ENCODE data around the gene OSCP1.

OSCP1 gene

GRCh38 chr1:36387141-36387949 lies 62.9 kb downstream of the OSCP1 start:
- H4K20me1 ChIP-seq (ENCODE audit: insufficient read depth, low read length, poor library complexity, severe bottlenecking): peaks cover 4% of the 10 kb centered on the region
- 0 out of 2 replicates have a peak overlapping the region, but pooled peaks have one; percentile 50 for H2AFZ ChIP-seq (ENCODE audit: low read length)
- H3K9me3 ChIP-seq (ENCODE audit: insufficient read depth, low read depth, low read length): no peaks in the 10 kb centered on the region
- no peaks in the 10 kb centered on the region; the same call in 1 of the 2 replicates for H3K36me3 ChIP-seq (ENCODE audit: insufficient read depth, low read length)
- TF ChIP-seq CTCF (conservative IDR thresholded peaks at IDR 0.05; ENCODE audit: low read length) (no peak), EZH2phosphoT487 (IDR thresholded peaks at IDR 0.05; ENCODE audit: borderline replicate concordance) (no peak)
- H3K4me2 ChIP-seq (ENCODE audit: low read depth, low read length, poor library complexity, severe bottlenecking): peak overlapping the region; percentile 97
- no peaks in the 10 kb centered on the region for H3K27me3 ChIP-seq (ENCODE audit: insufficient read depth, low read length, poor library complexity, severe bottlenecking)
- peaks cover 3% of the 10 kb centered on the region; the same call in 1 of the 2 replicates for H3F3A ChIP-seq (ENCODE audit: low read depth)
- H3K9ac ChIP-seq (ENCODE audit: low read depth, low read length, poor library complexity, severe bottlenecking): peak overlapping the region; percentile 66
- H3K4me1 ChIP-seq (ENCODE audit: insufficient read depth, low read length, poor library complexity, severe bottlenecking): peaks cover 26% of the 10 kb centered on the region
- peak overlapping the region; percentile 87 for H3K4me3 ChIP-seq (ENCODE audit: low read length, poor library complexity, severe bottlenecking)
- H3K79me2 ChIP-seq (ENCODE audit: insufficient read depth, low read length): peaks cover 30% of the 10 kb centered on the region
- H3K9me2 ChIP-seq (replicated peaks; ENCODE audit: low read depth, low read length): no peaks in the 10 kb centered on the region

GRCh38 chr1:36386265-36387140 lies 63.7 kb downstream of the OSCP1 start:
- Histone ChIP-seq H2AFZ (ENCODE audit: low read length) (peak overlapping the region; percentile 87), H3K36me3 (ENCODE audit: insufficient read depth, low read length) (no peaks in the 10 kb centered on the region; the same call in 1 of the 2 replicates), H3F3A (ENCODE audit: low read depth) (peaks cover 3% of the 10 kb centered on the region; the same call in 1 of the 2 replicates), H3K4me2 (ENCODE audit: low read depth, low read length, poor library complexity, severe bottlenecking) (peak overlapping the region; percentile 97), H3K27me3 (ENCODE audit: insufficient read depth, low read length, poor library complexity, severe bottlenecking) (no peaks in the 10 kb centered on the region), H3K9ac (ENCODE audit: low read depth, low read length, poor library complexity, severe bottlenecking) (peak overlapping the region; percentile 66), H3K4me3 (ENCODE audit: low read length, poor library complexity, severe bottlenecking) (peak overlapping the region; percentile 87), H4K20me1 (ENCODE audit: insufficient read depth, low read length, poor library complexity, severe bottlenecking) (peaks cover 4% of the 10 kb centered on the region), H3K9me3 (ENCODE audit: insufficient read depth, low read depth, low read length) (no peaks in the 10 kb centered on the region), H3K9me2 (replicated peaks; ENCODE audit: low read depth, low read length) (no peaks in the 10 kb centered on the region), H3K4me1 (ENCODE audit: insufficient read depth, low read length, poor library complexity, severe bottlenecking) (peaks cover 33% of the 10 kb centered on the region), H3K79me2 (ENCODE audit: insufficient read depth, low read length) (peaks cover 39% of the 10 kb centered on the region)
- TF ChIP-seq CTCF (conservative IDR thresholded peaks at IDR 0.05; ENCODE audit: low read length): no peak
- TF ChIP-seq EZH2phosphoT487 (IDR thresholded peaks at IDR 0.05; ENCODE audit: borderline replicate concordance): no peak

GRCh38 chr1:36385410-36386264 lies 64.6 kb downstream of the OSCP1 start, which contains the start of gene STK40:
STK40 (minus strand) TSS chr1:36385924; CDS start chr1:36361332, 24,592 bp downstream.
- no peak for TF ChIP-seq EZH2phosphoT487 (IDR thresholded peaks at IDR 0.05; ENCODE audit: borderline replicate concordance)
- no peak for TF ChIP-seq CTCF (conservative IDR thresholded peaks at IDR 0.05; ENCODE audit: low read length)
- H4K20me1 ChIP-seq (ENCODE audit: insufficient read depth, low read length, poor library complexity, severe bottlenecking): peaks cover 4% of the 10 kb centered on the region
- H3K4me1 ChIP-seq (ENCODE audit: insufficient read depth, low read length, poor library complexity, severe bottlenecking): peaks cover 38% of the 10 kb centered on the region
- no peaks in the 10 kb centered on the region for H3K9me3 ChIP-seq (ENCODE audit: insufficient read depth, low read depth, low read length)
- H2AFZ ChIP-seq (ENCODE audit: low read length): peak within 1 kb of the TSS; percentile 87
- H3K36me3 ChIP-seq (ENCODE audit: insufficient read depth, low read length): no peaks in the 10 kb centered on the region
- H3F3A ChIP-seq (ENCODE audit: low read depth): peaks cover 3% of the 10 kb centered on the region; the same call in 1 of the 2 replicates
- peak within 1 kb of the TSS; percentile 96 for H3K4me3 ChIP-seq (ENCODE audit: low read length, poor library complexity, severe bottlenecking)
- peak within 1 kb of the TSS; percentile 81 for H3K9ac ChIP-seq (ENCODE audit: low read depth, low read length, poor library complexity, severe bottlenecking)
- peaks cover 47% of the 10 kb centered on the region for H3K79me2 ChIP-seq (ENCODE audit: insufficient read depth, low read length)
- H3K27me3 ChIP-seq (ENCODE audit: insufficient read depth, low read length, poor library complexity, severe bottlenecking): no peaks in the 10 kb centered on the region
- peak within 1 kb of the TSS; percentile 97 for H3K4me2 ChIP-seq (ENCODE audit: low read depth, low read length, poor library complexity, severe bottlenecking)
- H3K9me2 ChIP-seq (replicated peaks; ENCODE audit: low read depth, low read length): no peaks in the 10 kb centered on the region
